Epithelial cell of prostate (primary cell): ENCODE measurements around the gene CABP7.

Experiments
- DNase-seq: peaks from one replicate; pipeline ENCODE4 v3.0.0-alpha.2; 2011; ENCODE audit warnings: low read depth, low spot score
- H3K27ac ChIP-seq: fragments of 450-650 bp; 2 replicates; pipeline ENCODE4 v1.5.1; 2017; ENCODE audit warnings: mild to moderate bottlenecking

Gene CABP7

GRCh38 chr22:29718949-29719898 lies 579 bp upstream of the CABP7 start:
- no peak for DNase-seq
- H3K27ac ChIP-seq: no peak overlapping the region

DNA sequence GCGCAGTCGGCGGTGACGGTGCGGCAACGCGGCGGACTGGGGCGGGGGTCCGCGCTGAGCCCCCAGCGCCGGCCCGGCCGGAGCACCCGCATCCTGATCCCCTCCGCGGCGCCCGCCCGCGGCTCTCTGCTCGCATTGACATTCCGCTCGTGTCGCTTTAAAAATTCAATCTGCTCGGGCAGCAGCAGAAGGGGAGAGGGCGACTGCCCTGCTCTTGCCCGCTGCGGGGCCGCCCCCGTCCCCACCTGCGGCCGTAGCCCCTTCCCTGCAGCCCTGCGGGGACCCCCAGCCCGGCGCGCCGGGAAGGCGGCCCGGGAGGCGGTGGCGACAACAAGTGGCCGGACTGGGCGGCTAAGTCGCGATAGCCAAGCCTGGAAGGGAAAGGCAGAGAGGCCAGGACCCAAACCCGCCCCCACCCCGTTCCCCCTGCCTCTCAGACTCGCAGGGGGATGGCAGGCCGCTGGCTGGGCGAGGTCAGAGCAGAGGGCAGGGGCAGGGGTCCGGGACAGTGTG lies 1.1 kb downstream of the CABP7 start:
- DNase-seq: no peak
- no peak overlapping the region for H3K27ac ChIP-seq

- no peak overlapping the region for H3K27ac ChIP-seq
These were observed 2.3 kb downstream of the CABP7 start for GRCh38 chr22:29722151-29722550.

DNA sequence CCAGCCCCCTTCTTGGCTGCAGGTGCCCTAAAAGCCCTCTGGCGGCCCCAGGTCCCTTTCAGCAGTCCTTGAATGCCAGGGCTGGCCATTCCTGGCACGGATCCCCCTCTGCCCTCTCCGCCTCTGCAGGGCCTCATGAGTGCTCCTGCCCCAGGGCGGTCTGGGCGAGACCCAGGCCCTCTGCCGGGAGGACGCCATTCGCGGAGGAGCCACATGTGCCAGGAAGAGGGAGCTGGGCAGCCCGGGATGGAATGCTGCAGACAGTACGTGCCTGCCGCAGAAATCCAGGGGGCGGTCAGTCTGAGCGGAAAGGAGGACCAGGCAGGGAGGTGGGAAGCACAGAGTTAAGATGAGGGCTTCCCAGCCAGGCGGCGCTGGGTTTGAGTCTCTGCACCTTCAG lies 2.8 kb downstream of the CABP7 start:
- H3K27ac ChIP-seq: no peak overlapping the region
- DNase-seq: no peak

More at GRCh38 chr22:29722151-29722550, 2.3 kb downstream of the CABP7 start:
- no peak for DNase-seq

DNA sequence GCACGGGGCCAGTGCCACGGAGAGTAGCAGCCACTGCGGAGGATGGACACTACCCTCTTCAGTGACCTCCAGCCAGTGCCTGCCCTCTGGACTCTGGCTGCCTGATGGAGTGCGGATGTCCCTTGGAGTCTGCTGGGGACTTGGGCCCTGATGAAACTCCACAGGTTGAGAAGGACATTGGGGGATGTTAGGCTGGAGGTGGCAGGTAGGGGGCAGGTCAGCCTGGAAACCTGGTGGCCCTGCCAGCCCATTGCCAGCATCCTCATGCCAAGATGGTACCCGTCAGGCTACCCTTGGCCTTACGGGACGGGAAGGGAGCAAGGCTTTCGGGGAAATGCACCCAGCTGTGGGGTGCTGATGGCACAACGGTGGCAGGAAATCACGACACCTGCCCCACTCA lies 4.0 kb downstream of the CABP7 start:
- H3K27ac ChIP-seq: no peak overlapping the region
- DNase-seq: no peak

GRCh38 chr22:29724843-29725242 lies 5.0 kb downstream of the CABP7 start:
- no peak overlapping the region for H3K27ac ChIP-seq
- DNase-seq: no peak

DNA sequence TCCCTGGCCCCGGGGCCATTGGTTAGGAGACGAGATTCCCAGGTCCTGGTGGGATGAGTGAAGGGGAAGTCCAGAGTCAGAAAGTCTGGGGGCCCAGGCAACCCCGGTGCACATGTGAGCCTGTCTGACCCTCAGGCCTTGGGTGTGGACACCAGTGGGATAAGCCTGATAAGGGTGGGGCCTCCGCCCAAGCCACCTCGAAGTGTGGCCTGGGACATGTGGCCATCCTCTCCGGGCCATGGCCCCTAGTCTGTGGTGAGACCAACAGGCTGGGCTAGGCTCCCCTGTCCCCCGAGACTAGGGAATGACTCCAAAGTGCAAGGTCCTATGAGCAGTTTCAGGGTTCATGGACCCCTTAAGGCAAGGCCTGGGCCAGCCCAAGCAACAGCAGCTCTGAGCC lies 6.3 kb downstream of the CABP7 start:
- no peak for DNase-seq
- no peak overlapping the region for H3K27ac ChIP-seq

DNA sequence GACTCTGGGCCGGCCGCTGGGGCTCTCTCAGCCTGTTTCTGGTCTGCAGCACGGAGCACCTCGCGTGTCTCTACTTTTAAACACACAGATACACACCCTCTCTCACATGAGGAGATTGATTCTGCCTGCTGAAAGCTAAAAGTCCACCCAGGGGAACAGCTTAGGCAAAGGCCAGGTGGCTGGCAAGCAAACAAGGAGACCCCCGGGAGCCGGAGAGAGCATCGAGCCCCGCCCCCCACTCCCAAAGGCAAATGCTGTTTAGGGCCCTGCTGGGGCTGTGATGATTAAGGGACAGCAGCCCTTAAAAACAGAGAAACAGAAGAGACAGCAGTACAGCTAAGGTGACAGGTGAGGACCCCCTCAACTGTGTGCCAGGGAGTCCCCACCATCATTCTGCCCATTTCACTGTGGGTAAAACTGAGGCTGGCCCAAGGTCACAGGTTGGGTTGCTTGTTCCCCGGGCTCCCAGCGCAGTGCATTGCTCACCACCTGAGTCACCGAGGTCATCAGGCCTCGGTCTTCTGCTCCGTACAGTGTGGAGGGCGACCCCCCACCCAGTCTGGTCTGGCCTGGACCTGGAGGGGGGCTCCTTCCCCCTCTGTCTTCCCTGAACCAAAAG lies 6.8 kb downstream of the CABP7 start:
- no peak overlapping the region for H3K27ac ChIP-seq
- DNase-seq: no peak

DNA sequence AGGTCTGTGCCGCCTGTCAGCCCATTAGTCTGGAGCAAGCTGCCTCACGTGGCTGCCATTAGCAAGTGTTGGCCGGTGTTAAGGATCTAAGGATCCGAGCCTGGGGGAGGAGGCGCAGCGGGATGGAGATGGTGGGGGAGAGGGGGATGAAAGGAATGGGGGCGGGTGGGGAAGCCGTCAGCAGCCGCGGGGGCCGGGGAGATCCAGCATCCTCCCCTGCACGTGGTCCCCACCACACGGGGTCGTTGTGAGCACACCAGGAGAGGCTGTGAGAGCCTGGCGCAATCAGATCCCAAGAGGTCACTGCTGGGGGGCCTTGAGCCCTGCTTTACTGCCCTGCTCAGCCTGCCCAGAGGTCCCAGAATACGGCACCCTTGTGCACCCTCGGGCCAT lies 7.3 kb downstream of the CABP7 start:
- no peak for DNase-seq

GRCh38 chr22:29729161-29729560 lies 9.4 kb downstream of the CABP7 start:
- H3K27ac ChIP-seq: no peak overlapping the region
- DNase-seq: no peak

More for the DNA sequence above, 7.3 kb downstream of the CABP7 start:
- no peak overlapping the region for H3K27ac ChIP-seq

DNA sequence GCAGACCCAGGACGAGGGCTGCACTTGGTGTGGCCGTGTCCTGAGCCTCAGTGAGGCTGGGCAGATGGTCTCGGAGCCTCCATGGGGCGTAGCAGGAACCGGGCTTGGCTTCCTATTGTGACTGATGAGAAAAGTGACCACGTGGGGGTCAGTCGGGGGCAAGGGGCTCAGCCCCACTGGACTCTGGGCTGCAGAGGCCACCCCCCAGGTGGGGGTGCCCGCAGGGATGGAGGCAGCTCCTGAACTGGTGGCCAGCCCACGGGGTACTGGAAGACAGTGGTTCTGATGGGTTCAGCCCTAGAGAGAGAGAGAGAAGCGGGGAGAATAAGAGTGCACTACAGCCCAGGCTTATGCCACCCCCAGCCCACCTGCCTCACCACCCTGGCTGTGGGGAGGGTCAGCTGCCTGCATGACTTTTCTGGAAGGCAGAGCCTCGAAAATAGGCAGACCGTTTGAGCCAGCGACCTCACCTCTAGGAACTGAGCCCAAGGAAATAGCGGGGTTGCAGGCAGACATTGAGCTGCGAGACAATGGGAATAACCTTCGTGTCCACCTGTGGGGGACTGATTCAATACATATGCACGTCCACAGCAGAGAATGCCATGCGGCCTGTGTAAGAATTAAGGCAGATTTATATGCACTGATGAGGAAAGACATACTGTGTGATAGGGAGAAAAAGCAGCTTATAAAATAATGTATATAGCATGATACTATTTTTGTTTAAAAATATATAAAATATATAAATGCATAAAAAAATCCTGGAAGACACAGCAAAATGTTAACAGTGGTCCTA lies 11.5 kb downstream of the CABP7 start:
- no peak overlapping the region for H3K27ac ChIP-seq
- no peak for DNase-seq

- no peak for DNase-seq
- no peak overlapping the region for H3K27ac ChIP-seq
These were observed 13.1 kb downstream of the CABP7 start for GRCh38 chr22:29732883-29733282.

- DNase-seq: no peak
- H3K27ac ChIP-seq: no peak overlapping the region
These were observed 13.8 kb downstream of the CABP7 start for GRCh38 chr22:29733362-29734201.

- H3K27ac ChIP-seq: no peak overlapping the region
- no peak for DNase-seq
These were observed 14.6 kb downstream of the CABP7 start for GRCh38 chr22:29734406-29734805.

DNA sequence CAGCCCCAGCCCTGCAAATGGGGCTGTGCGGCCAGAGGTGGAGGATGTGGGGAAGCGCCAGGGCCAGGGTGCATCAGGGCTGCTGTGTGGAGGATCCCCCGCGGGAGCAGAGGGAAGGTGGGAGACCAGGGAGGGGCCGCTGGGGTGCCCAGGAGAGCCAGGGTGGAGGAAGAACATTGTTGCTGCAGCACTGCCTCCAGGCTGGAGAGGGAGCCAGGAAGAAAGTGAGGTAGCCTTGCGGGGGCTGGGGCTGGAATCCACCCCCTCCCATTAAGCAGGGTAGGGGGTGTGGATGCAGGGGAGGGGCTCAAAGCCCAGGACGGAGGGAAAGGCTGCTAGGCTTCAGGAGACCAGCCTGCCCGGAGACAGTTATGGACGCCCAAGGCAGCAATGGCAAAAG lies 15.0 kb downstream of the CABP7 start:
- DNase-seq: no peak
- no peak overlapping the region for H3K27ac ChIP-seq

- no peak for DNase-seq
- no peak overlapping the region for H3K27ac ChIP-seq
These were observed 15.6 kb downstream of the CABP7 start for GRCh38 chr22:29735416-29735815.

DNA sequence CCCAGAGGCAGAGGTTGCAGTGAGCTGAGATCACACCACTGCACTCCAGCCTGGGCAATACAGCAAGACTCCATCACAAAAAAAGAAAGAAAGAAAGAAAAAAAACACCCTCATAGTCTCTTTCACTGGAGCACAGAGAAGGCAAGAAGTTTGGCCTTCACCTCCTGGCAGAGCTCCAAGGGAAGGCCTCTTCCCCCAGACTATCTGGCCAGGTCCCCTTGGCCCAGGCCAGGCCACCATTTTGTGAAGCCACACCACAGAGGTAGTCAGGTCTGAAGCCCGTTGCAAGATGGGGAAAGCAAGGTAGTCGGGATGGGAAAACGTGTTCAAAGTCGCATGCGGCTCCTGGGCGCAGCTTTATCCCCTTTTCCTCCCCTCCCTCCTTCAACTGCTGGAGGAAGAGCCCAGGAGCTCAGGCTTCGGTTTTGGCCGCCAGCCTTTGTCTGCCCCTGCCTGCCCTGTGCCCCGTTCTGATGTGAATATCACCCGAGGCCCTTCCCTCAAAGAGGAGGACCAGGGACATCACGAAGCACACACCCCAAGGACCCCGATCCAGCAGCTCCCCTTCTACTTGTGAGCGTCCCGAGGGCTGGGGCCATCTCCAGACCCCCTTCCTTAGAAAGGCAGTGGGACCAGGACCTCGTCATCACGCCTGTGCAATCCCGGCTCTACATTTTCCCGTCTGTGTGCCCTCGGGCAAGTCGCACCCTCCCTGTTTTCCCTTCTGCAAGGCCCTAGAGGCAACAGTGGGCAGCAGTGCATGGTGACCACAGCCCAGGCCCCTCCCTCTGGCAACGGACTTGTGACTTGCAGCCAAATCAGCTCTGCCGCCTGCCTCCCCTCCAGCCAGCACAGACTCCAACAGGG lies 17.7 kb downstream of the CABP7 start:
- H3K27ac ChIP-seq: no peak overlapping the region
- no peak for DNase-seq

DNA sequence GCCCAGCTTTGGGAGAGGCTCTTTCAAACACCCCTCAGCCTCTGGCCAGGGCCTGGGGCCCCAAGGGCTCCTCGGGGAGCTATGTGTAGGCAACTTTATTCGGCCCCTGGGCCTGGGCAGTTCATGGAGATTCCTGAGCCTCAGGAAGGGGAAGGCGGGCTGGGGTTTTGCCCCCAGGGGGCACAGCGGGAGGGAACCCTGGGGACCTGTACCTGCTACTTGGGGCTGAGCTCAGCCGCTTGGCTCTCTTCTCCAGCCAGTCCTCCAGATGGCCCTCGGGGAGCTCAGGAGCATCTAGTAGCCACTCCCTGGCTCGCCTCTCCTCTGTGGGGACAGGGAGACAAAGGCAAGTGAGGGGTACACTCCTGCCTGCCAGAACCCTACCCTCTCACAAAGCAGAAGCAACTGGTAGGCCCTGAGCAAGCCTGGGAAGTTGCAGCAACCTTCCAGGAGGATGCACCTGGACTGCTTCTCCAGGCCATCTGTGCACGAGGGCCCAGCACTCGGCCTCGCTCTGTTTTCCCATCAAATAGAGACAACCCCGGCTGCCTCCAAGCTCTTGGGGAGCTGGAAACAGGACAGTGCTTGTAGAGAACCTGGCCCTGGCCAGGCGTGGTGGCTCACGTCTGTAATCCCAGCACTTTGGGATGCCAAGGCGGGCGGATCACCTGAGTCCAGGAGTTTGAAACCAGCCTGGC lies 18.5 kb downstream of the CABP7 start:
- H3K27ac ChIP-seq: no peak overlapping the region
- DNase-seq: no peak
